HepG2 (cell line): ENCODE results near the gene ABCG5. TPM values are rescaled to one million over a fixed set of nuclear protein-coding genes. Genes with fewer than 3 reads are reported as not detected.

ENCODE experiments used
- CREM ChIP-seq, 2 experiments: sonication (generic) in 1 of 2; formaldehyde crosslinking in 1 of 2; IDR thresholded peaks; 2 replicates each; pipeline versions ENCODE4 v1.4.0 to v1.6.1; 2016 to 2020; ENCODE audit warnings: antibody characterized with exemption in 1 of 2, mild to moderate bottlenecking in 1 of 2, missing genetic modification reagents in 1 of 2
- DMTF1 ChIP-seq: sonication (generic); formaldehyde crosslinking; IDR thresholded peaks from 2 replicates; pipeline ENCODE4 v1.4.0; 2020; ENCODE audit warnings: mild to moderate bottlenecking, missing genetic modification reagents
- FOXC1 ChIP-seq: sonication (generic); formaldehyde crosslinking; IDR thresholded peaks from 2 replicates; pipeline ENCODE4 v1.8.0; 2022; ENCODE audit warnings: mild to moderate bottlenecking, missing genetic modification reagents, borderline replicate concordance
- ISL2 ChIP-seq: sonication (generic); formaldehyde crosslinking; IDR thresholded peaks from 2 replicates; pipeline ENCODE4 v1.5.0; 2020; ENCODE audit warnings: missing genetic modification reagents
- KMT2A ChIP-seq: sonication (generic); formaldehyde crosslinking; IDR thresholded peaks from 2 replicates; pipeline ENCODE4 v1.4.0; 2020; ENCODE audit warnings: missing genetic modification reagents
- PLRG1 ChIP-seq: fragments of 450-650 bp; conservative IDR thresholded peaks from 2 replicates; pipeline ENCODE4 v1.6.1; 2016
- REXO4 ChIP-seq: sonication (generic); formaldehyde crosslinking; IDR thresholded peaks from 2 replicates; pipeline ENCODE4 v1.8.0; 2022; ENCODE audit warnings: missing genetic modification reagents, mild to moderate bottlenecking, borderline replicate concordance
- RFXAP ChIP-seq: sonication (generic); formaldehyde crosslinking; IDR thresholded peaks from 2 replicates; pipeline ENCODE4 v1.4.0; 2020; ENCODE audit warnings: missing genetic modification reagents, borderline replicate concordance
- TBL1XR1 ChIP-seq: fragments of 150-350 bp; IDR thresholded peaks from 2 replicates; pipeline ENCODE4 v1.6.1; 2014; ENCODE audit warnings: borderline replicate concordance, low read length; ENCODE audit not compliant: partially characterized antibody
- ZBTB33 ChIP-seq: sonication (generic); formaldehyde crosslinking; IDR thresholded peaks from 2 replicates; pipeline ENCODE4 v1.4.0; 2020; ENCODE audit warnings: missing genetic modification reagents
- ZFP36L2 ChIP-seq: sonication (generic); formaldehyde crosslinking; IDR thresholded peaks from 2 replicates; pipeline ENCODE4 v1.4.0; 2020; ENCODE audit warnings: missing genetic modification reagents
- ZNF460 ChIP-seq: sonication (generic); formaldehyde crosslinking; IDR thresholded peaks from 2 replicates; pipeline ENCODE4 v1.5.1; 2020; ENCODE audit warnings: missing genetic modification reagents, mild to moderate bottlenecking, borderline replicate concordance
- ZNF598 ChIP-seq: sonication (generic); formaldehyde crosslinking; IDR thresholded peaks from 2 replicates; pipeline ENCODE4 v1.5.1; 2020; ENCODE audit warnings: mild to moderate bottlenecking, missing genetic modification reagents, borderline replicate concordance
- ZNF850 ChIP-seq: sonication (generic); formaldehyde crosslinking; conservative IDR thresholded peaks from 2 replicates; pipeline ENCODE4 v1.9.0; 2021; ENCODE audit warnings: mild to moderate bottlenecking, missing genetic modification reagents
- ZSCAN20 ChIP-seq: sonication (generic); formaldehyde crosslinking; IDR thresholded peaks from 2 replicates; pipeline ENCODE4 v1.4.0; 2020; ENCODE audit warnings: missing genetic modification reagents, mild to moderate bottlenecking, borderline replicate concordance
- polyA plus RNA-seq, 8 experiments: library from polyadenylated mRNA; depleted of rRNA in 3 of 8; stranded (reverse) in 7 of 8; unstranded in 1 of 8; fragments of >200 nt; fragmentation: Illumina TruSeq in 4 of 8; extraction: Trizol in 4 of 8; gene quantifications; 2 replicates each; pipeline versions ENCODE4 v1.2.1 to v1.2.3, GENCODE V29; 2011 to 2016; ENCODE audit warnings: low read depth in 4 of 8, missing spikeins in 1 of 8, mixed read lengths in 1 of 8; ENCODE audit not compliant: insufficient read depth in 1 of 8
- total RNA-seq, 5 experiments: library from RNA; depleted of rRNA; stranded (reverse); fragments of >200 nt; fragmentation: Illumina TruSeq; extraction: Trizol; gene quantifications; 2 replicates each; pipeline ENCODE4 v1.2.3, GENCODE V29; 2016; ENCODE audit warnings: low read depth in 1 of 5
- TF ChIP-seq, protein P1 (sequence below): sonication (generic); formaldehyde crosslinking; IDR thresholded peaks from 2 replicates; pipeline ENCODE4 v1.8.1; 2023; ENCODE audit warnings: missing genetic modification reagents, inconsistent platforms, borderline replicate concordance
- TF ChIP-seq, protein P2 (sequence below): sonication (generic); formaldehyde crosslinking; IDR thresholded peaks from 2 replicates; pipeline ENCODE4 v1.5.1; 2020; ENCODE audit warnings: mild to moderate bottlenecking, missing genetic modification reagents, borderline replicate concordance

The ABCG5 gene
- total and polyA plus RNA-seq, 2 of the 13 experiments (the other 11 are each of a cell fraction or from before 2014, with no cell fraction given): 15.1 to 39.0 TPM

GRCh38 chr2:43838560-43839267 is at the start of gene ABCG5, which contains the start of gene ABCG8 (continued):
- TF ChIP-seq CREM (IDR thresholded peaks at IDR 0.05) (no peak), CREM (CRISPR knock-in tag; IDR thresholded peaks at IDR 0.05) (no peak), FOXC1 (CRISPR knock-in tag) (no peak), ZNF460 (CRISPR knock-in tag) (no peak), ZNF850 (CRISPR knock-in tag) (no peak), ZFP36L2 (CRISPR knock-in tag) (no peak), ISL2 (CRISPR knock-in tag) (no peak; the same call in none of the 2 replicates), REXO4 (0 out of 2 replicates have a peak, but pooled peaks have one; percentile 11), RFXAP (CRISPR knock-in tag) (no peak; the same call in 1 of the 2 replicates), PLRG1 (no peak), TBL1XR1 (no peak), DMTF1 (no peak), ZBTB33 (CRISPR knock-in tag) (no peak; the same call in 1 of the 2 replicates), ZNF598 (CRISPR knock-in tag) (peak; percentile 76; the same call in 1 of the 2 replicates), KMT2A (CRISPR knock-in tag) (no peak; the same call in none of the 2 replicates), ZSCAN20 (CRISPR knock-in tag) (no peak)
- TF ChIP-seq, protein P1, sequence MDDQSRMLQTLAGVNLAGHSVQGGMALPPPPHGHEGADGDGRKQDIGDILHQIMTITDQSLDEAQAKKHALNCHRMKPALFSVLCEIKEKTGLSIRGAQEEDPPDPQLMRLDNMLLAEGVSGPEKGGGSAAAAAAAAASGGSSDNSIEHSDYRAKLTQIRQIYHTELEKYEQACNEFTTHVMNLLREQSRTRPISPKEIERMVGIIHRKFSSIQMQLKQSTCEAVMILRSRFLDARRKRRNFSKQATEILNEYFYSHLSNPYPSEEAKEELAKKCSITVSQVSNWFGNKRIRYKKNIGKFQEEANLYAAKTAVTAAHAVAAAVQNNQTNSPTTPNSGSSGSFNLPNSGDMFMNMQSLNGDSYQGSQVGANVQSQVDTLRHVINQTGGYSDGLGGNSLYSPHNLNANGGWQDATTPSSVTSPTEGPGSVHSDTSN (CRISPR knock-in tag): no peak
- TF ChIP-seq, protein P2, sequence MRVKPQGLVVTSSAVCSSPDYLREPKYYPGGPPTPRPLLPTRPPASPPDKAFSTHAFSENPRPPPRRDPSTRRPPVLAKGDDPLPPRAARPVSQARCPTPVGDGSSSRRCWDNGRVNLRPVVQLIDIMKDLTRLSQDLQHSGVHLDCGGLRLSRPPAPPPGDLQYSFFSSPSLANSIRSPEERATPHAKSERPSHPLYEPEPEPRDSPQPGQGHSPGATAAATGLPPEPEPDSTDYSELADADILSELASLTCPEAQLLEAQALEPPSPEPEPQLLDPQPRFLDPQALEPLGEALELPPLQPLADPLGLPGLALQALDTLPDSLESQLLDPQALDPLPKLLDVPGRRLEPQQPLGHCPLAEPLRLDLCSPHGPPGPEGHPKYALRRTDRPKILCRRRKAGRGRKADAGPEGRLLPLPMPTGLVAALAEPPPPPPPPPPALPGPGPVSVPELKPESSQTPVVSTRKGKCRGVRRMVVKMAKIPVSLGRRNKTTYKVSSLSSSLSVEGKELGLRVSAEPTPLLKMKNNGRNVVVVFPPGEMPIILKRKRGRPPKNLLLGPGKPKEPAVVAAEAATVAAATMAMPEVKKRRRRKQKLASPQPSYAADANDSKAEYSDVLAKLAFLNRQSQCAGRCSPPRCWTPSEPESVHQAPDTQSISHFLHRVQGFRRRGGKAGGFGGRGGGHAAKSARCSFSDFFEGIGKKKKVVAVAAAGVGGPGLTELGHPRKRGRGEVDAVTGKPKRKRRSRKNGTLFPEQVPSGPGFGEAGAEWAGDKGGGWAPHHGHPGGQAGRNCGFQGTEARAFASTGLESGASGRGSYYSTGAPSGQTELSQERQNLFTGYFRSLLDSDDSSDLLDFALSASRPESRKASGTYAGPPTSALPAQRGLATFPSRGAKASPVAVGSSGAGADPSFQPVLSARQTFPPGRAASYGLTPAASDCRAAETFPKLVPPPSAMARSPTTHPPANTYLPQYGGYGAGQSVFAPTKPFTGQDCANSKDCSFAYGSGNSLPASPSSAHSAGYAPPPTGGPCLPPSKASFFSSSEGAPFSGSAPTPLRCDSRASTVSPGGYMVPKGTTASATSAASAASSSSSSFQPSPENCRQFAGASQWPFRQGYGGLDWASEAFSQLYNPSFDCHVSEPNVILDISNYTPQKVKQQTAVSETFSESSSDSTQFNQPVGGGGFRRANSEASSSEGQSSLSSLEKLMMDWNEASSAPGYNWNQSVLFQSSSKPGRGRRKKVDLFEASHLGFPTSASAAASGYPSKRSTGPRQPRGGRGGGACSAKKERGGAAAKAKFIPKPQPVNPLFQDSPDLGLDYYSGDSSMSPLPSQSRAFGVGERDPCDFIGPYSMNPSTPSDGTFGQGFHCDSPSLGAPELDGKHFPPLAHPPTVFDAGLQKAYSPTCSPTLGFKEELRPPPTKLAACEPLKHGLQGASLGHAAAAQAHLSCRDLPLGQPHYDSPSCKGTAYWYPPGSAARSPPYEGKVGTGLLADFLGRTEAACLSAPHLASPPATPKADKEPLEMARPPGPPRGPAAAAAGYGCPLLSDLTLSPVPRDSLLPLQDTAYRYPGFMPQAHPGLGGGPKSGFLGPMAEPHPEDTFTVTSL (CRISPR knock-in tag): no peak; the same call in 1 of the 2 replicates
